ENCODE measurements around the gene NSUN4. TPM values are rescaled to one million over a fixed set of nuclear protein-coding genes. Genes with fewer than 3 reads are reported as not detected.
"Not testable (repeated sequence)": the region's sequence is repeated elsewhere in the genome, so short reads cannot be mapped to it uniquely, and the experiment has no call there.

The NSUN4 gene
- total RNA-seq, 1 donor from 2014 or later: 32.7 TPM

- H3K4me3 Mint-ChIP-seq: peak overlapping the region; percentile 47
- H3K4me1 Mint-ChIP-seq: peaks cover 16% of the 10 kb centered on the region
- H3K27me3 Mint-ChIP-seq (ENCODE audit: low read depth): no peaks in the 10 kb centered on the region
- no peak overlapping the region for H3K27ac Mint-ChIP-seq (ENCODE audit: unreplicated experiment)
- H3K9me3 Mint-ChIP-seq: no peaks in the 10 kb centered on the region
- H3K36me3 Mint-ChIP-seq (ENCODE audit: low read depth): peaks cover 19% of the 10 kb centered on the region
- no peak for DNase-seq (ENCODE audit: low read depth, low spot score)
- TF ChIP-seq, protein P1, sequence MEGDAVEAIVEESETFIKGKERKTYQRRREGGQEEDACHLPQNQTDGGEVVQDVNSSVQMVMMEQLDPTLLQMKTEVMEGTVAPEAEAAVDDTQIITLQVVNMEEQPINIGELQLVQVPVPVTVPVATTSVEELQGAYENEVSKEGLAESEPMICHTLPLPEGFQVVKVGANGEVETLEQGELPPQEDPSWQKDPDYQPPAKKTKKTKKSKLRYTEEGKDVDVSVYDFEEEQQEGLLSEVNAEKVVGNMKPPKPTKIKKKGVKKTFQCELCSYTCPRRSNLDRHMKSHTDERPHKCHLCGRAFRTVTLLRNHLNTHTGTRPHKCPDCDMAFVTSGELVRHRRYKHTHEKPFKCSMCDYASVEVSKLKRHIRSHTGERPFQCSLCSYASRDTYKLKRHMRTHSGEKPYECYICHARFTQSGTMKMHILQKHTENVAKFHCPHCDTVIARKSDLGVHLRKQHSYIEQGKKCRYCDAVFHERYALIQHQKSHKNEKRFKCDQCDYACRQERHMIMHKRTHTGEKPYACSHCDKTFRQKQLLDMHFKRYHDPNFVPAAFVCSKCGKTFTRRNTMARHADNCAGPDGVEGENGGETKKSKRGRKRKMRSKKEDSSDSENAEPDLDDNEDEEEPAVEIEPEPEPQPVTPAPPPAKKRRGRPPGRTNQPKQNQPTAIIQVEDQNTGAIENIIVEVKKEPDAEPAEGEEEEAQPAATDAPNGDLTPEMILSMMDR (conservative IDR thresholded peaks at IDR 0.05): no peak
These were observed 31.0 kb upstream of the NSUN4 start for GRCh38 chr1:46309401-46310159.

DNA sequence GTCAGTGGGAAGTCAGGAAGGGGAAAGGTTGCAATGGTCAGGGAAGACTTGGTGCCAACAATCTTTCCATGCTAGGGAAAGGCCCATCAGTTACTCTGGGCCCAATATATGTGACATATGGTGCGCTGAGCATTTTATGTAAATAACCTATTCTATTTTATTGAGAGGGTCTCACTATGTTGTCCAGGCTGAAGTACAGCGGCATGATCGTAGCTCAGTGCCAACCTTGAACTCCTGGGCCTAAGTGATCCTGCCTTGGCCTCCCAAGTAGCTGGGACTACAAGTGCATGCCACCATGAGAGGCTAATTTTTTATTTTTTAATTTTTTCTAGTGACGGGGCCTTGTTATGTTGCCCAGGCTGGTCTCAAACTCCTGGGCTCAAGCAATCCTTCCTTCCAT, 30.3 kb upstream of the NSUN4 start:
- no peaks in the 10 kb centered on the region for H3K27me3 Mint-ChIP-seq (ENCODE audit: low read depth)
- H3K4me3 Mint-ChIP-seq: peak overlapping the region; percentile 44
- peaks cover 9% of the 10 kb centered on the region for H3K4me1 Mint-ChIP-seq
- no peak overlapping the region for H3K27ac Mint-ChIP-seq (ENCODE audit: unreplicated experiment)
- TF ChIP-seq, protein P1 (conservative IDR thresholded peaks at IDR 0.05): no peak
- peaks cover 22% of the 10 kb centered on the region for H3K36me3 Mint-ChIP-seq (ENCODE audit: low read depth)
- DNase-seq (ENCODE audit: low read depth, low spot score): no peak
- H3K9me3 Mint-ChIP-seq: no peaks in the 10 kb centered on the region

GRCh38 chr1:46315669-46316403, 24.8 kb upstream of the NSUN4 start:
- Mint-ChIP-seq H3K27me3 (ENCODE audit: low read depth) (no peaks in the 10 kb centered on the region), H3K4me1 (no peaks in the 10 kb centered on the region), H3K9me3 (no peaks in the 10 kb centered on the region), H3K4me3 (no peak overlapping the region), H3K36me3 (ENCODE audit: low read depth) (peaks cover 19% of the 10 kb centered on the region), H3K27ac (ENCODE audit: unreplicated experiment) (no peak overlapping the region)
- DNase-seq (ENCODE audit: low read depth, low spot score): no peak
- TF ChIP-seq, protein P1 (conservative IDR thresholded peaks at IDR 0.05): no peak

DNA sequence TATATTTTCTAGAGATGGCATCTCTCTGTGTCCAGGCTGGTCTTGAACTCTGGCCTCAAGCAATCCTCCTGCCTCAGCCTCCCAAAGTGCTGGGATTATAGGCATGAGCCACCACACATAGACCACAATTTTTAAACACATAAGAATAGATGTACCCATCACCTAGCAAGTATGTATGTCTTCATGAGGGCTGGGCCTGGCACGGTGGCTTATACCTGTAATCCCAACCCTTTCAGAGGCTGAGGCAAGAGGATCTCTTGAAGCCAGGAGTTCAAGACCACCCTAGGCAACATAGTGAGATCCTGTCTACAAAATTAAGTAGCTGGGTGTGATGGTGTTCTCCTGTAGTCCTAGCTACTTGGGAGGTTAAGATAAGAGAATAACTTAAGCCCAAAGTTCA, 23.3 kb upstream of the NSUN4 start:
- H3K4me1 Mint-ChIP-seq: no peaks in the 10 kb centered on the region
- H3K9me3 Mint-ChIP-seq: no peaks in the 10 kb centered on the region
- H3K4me3 Mint-ChIP-seq: no peak overlapping the region
- TF ChIP-seq, protein P1 (conservative IDR thresholded peaks at IDR 0.05): no peak
- no peaks in the 10 kb centered on the region for H3K27me3 Mint-ChIP-seq (ENCODE audit: low read depth)
- no peak overlapping the region for H3K27ac Mint-ChIP-seq (ENCODE audit: unreplicated experiment)
- H3K36me3 Mint-ChIP-seq (ENCODE audit: low read depth): peaks cover 16% of the 10 kb centered on the region
- DNase-seq (ENCODE audit: low read depth, low spot score): no peak

DNA sequence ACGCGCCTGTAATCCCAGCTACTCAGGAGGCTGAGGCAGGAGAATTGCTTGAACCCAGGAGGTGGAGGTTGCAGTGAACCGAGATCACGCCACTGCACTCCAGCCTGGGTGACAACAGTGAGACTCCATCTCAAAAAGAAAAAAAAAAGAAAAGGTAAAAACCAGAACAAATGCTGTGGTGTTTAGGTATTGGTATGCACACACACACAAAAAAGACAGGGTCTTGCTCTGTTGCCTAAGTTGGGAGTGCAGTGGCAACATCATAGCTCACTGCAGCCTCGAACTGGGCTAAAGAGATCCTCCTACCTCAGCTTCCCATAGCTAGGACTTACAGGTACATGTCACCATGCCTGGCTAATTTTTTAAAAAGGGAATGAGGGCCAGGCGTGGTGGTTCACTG, 21.3 kb upstream of the NSUN4 start:
- DNase-seq (ENCODE audit: low read depth, low spot score); H3K4me3 Mint-ChIP-seq; H3K4me1 Mint-ChIP-seq; H3K27ac Mint-ChIP-seq (ENCODE audit: unreplicated experiment); H3K27me3 Mint-ChIP-seq (ENCODE audit: low read depth); H3K9me3 Mint-ChIP-seq: not testable (repeated sequence)
- H3K36me3 Mint-ChIP-seq (ENCODE audit: low read depth): peaks cover 11% of the 10 kb centered on the region

DNA sequence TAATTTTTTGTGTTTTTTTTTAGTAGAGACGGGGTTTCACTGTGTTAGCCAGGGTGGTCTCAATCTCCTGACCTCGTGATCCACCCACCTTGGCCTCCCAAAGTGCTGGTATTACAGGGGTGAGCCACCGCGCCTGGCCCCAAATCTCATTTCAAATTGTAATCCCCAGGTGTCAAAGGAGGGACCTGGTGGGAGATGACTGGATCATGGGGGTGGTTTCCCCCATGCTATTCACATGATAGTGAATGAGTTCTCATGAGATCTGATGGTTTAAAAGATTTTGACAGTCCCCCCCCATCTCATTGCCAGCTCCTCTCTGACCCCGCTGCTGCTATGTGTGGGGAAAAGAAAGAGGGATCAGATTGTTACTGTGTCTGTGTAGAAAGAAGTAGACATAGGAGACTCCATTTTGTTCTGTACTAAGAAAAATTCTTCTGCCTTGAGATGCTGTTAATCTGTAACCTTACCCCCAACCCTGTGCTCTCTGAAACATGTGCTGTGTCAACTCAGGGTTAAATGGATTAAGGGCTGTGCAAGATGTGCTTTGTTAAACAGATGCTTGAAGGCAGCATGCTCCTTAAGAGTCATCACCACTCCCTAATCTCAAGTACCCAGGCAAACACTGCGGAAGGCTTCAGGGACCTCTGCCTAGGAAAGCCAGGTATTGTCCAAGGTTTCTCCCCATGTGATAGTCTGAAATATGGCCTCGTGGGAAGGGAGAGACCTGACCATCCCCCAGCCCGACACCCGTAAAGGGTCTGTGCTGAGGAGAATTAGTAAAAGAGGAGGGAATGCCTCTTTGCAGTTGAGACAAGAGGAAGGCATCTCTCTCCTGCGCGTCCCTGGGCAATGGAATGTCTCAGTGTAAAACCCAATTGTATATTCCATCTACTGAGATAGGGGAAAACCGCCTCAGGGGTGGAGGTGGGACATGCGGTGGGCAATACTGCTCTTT, 20.4 kb upstream of the NSUN4 start:
- not testable (repeated sequence) for H3K4me1 Mint-ChIP-seq; DNase-seq (ENCODE audit: low read depth, low spot score); H3K27ac Mint-ChIP-seq (ENCODE audit: unreplicated experiment); H3K4me3 Mint-ChIP-seq; H3K36me3 Mint-ChIP-seq (ENCODE audit: low read depth); H3K9me3 Mint-ChIP-seq; H3K27me3 Mint-ChIP-seq (ENCODE audit: low read depth)

DNA sequence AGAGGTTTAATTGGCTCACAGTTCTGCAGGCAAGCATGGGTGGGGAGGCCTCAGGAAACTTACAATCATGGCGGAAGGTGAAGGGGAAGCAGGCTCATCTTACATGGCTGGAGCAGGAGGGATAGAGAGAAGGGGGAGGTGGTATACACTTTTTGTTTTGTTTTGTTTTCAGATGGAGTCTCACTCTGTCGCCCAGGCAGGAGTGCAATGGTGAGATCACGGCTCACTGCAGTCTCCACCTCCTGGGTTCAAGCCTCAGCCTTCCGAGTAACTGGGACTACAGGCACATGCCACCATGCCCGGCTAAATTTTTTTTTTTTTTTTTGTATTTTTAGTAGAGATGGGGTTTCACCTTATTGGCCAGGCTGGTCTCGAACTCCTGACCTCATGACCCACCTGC, 18.4 kb upstream of the NSUN4 start:
- not testable (repeated sequence) for H3K4me3 Mint-ChIP-seq; H3K36me3 Mint-ChIP-seq (ENCODE audit: low read depth); DNase-seq (ENCODE audit: low read depth, low spot score); H3K27me3 Mint-ChIP-seq (ENCODE audit: low read depth); H3K9me3 Mint-ChIP-seq; H3K4me1 Mint-ChIP-seq
- H3K27ac Mint-ChIP-seq (ENCODE audit: unreplicated experiment): peak overlapping the region; percentile 35

GRCh38 chr1:46325285-46326076, 15.1 kb upstream of the NSUN4 start:
- not testable (repeated sequence) for H3K27ac Mint-ChIP-seq (ENCODE audit: unreplicated experiment); H3K36me3 Mint-ChIP-seq (ENCODE audit: low read depth); H3K4me1 Mint-ChIP-seq; H3K4me3 Mint-ChIP-seq; H3K27me3 Mint-ChIP-seq (ENCODE audit: low read depth); DNase-seq (ENCODE audit: low read depth, low spot score); H3K9me3 Mint-ChIP-seq

Data from neural crest cell (in vitro differentiated cells).